MCF 10A (cell line): Measurements from ENCODE around the gene NPTXR. TPM values are rescaled to one million over a fixed set of nuclear protein-coding genes. Genes with fewer than 3 reads are reported as not detected.

ENCODE experiments used
- BruUV-seq: library from RNA; stranded (reverse); fragments of 400-500 nt; replicated peaks from 2 replicates; lab custom pipeline; 2021; lab: Mats Ljungman, UMichigan
- CTCF ChIA-PET: fragments of 300-600 bp; sonication (Branson Sonifier 250); formaldehyde crosslinking; extraction: SDS; loops from one replicate; lab custom pipeline; 2021; ENCODE audit warnings: antibody characterized with exemption, inconsistent platforms; lab: Yijun Ruan, JAX
- POLR2A ChIA-PET: fragments of 300-600, 350-650 bp; sonication (Branson Sonifier 250); formaldehyde crosslinking; extraction: SDS; loops from one replicate; lab custom pipeline; 2020; ENCODE audit warnings: antibody characterized with exemption, inconsistent platforms; lab: Yijun Ruan, JAX
- DNase-seq: peaks from one replicate; pipeline ENCODE4 v3.0.0-alpha.2; 2018; ENCODE audit not compliant: unreplicated experiment
- H3K27ac Mint-ChIP-seq: one replicate; pipeline ENCODE4 v1.8.0; 2022; ENCODE audit warnings: mild to moderate bottlenecking, low read depth, mixed read lengths; ENCODE audit not compliant: unreplicated experiment
- H3K27me3 Mint-ChIP-seq: one replicate; pipeline ENCODE4 v1.8.0; 2022; ENCODE audit warnings: mixed read lengths; ENCODE audit not compliant: insufficient read depth, unreplicated experiment
- H3K36me3 Mint-ChIP-seq: one replicate; pipeline ENCODE4 v1.8.0; 2022; ENCODE audit warnings: mild to moderate bottlenecking, moderate library complexity, mixed read lengths; ENCODE audit not compliant: insufficient read depth, unreplicated experiment
- H3K4me1 Mint-ChIP-seq: one replicate; pipeline ENCODE4 v1.8.0; 2022; ENCODE audit warnings: mixed read lengths; ENCODE audit not compliant: insufficient read depth, unreplicated experiment
- H3K4me3 Mint-ChIP-seq: one replicate; pipeline ENCODE4 v1.8.0; 2022; ENCODE audit warnings: mild to moderate bottlenecking, moderate library complexity, mixed read lengths; ENCODE audit not compliant: unreplicated experiment
- H3K9me3 Mint-ChIP-seq: one replicate; pipeline ENCODE4 v1.8.0; 2022; ENCODE audit warnings: mixed read lengths; ENCODE audit not compliant: unreplicated experiment
- intact Hi-C: fragments of 100-400 bp; cut with micrococcal nuclease; formaldehyde crosslinking; loops from 2 replicates; pipeline ENCODE4 v1.14.1; 2022
- total RNA-seq: library from RNA; stranded (reverse); gene quantifications from 2 replicates; pipeline ENCODE4 v1.2.3, GENCODE V29; 2022
- TF ChIP-seq, protein P1 (sequence below): fragments of 200-600 bp; IDR thresholded peaks from one replicate; pipeline ENCODE4 v1.8.0; 2022; ENCODE audit warnings: antibody characterized with exemption, mild to moderate bottlenecking; ENCODE audit not compliant: unreplicated experiment

Gene NPTXR
- total RNA-seq, 1 experiment from 2014 or later = 0.93 TPM

DNA sequence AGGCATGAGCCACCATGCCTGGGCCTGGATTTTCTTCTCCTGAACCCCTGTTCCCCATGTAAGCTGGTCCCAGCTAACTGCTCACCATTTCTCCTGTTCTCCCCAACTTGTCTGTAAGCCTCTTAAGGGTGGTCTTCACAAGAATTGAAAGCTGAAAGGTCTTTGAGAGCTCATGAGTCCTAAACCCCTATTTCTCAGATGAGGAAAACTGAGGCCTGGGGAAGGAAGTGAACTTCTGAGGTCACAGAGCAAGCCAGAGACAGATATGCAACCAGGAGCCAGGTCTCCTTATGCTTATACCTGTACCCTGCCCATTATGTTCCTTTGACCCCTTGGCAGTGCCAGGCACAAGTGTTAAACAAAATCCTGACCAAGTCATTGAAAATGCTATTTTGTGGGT lies 16.3 kb downstream of the NPTXR start:
- no peak overlapping the region for H3K27ac Mint-ChIP-seq
- intact Hi-C loops = no loop called here
- H3K9me3 Mint-ChIP-seq = no peaks in the 10 kb centered on the region
- no peak overlapping the region for H3K4me3 Mint-ChIP-seq
- TF ChIP-seq, protein P1, sequence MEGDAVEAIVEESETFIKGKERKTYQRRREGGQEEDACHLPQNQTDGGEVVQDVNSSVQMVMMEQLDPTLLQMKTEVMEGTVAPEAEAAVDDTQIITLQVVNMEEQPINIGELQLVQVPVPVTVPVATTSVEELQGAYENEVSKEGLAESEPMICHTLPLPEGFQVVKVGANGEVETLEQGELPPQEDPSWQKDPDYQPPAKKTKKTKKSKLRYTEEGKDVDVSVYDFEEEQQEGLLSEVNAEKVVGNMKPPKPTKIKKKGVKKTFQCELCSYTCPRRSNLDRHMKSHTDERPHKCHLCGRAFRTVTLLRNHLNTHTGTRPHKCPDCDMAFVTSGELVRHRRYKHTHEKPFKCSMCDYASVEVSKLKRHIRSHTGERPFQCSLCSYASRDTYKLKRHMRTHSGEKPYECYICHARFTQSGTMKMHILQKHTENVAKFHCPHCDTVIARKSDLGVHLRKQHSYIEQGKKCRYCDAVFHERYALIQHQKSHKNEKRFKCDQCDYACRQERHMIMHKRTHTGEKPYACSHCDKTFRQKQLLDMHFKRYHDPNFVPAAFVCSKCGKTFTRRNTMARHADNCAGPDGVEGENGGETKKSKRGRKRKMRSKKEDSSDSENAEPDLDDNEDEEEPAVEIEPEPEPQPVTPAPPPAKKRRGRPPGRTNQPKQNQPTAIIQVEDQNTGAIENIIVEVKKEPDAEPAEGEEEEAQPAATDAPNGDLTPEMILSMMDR = no peak
- CTCF ChIA-PET = interaction anchor here (1.1 kb wide), 1 partner anchor 42 kb away, joined by 4 read pairs; no protein-coding TSS in a partner anchor
- no peaks in the 10 kb centered on the region for H3K4me1 Mint-ChIP-seq
- POLR2A ChIA-PET = no interaction called here
- H3K36me3 Mint-ChIP-seq = no peaks in the 10 kb centered on the region
- no peak for DNase-seq
- BruUV-seq = no TSS peak
- H3K27me3 Mint-ChIP-seq = no peaks in the 10 kb centered on the region

DNA sequence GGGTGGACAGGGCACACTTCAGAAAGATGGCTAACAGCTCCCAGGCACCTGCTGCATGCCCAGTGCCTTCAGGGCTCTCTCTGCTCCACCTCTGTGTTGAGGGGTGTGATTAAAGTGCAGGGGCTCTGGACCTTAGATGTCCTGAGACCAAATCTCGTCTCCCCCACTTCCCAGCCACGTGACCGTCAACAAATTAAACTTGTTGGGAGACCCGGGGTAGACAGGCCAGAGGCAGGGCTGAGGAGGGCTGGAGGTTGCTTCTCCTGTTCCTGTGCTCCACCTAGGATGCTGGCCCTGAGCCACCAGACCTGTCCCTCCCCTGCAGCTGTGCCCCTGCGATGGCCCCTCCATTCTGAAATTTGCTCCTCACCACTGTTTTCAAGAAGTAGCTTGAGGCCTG lies 17.0 kb downstream of the NPTXR start:
- POLR2A ChIA-PET = no interaction called here
- TF ChIP-seq, protein P1 = no peak
- CTCF ChIA-PET = no interaction called here
- intact Hi-C loops = no loop called here
- no peak overlapping the region for H3K27ac Mint-ChIP-seq
- H3K36me3 Mint-ChIP-seq = no peaks in the 10 kb centered on the region
- H3K4me1 Mint-ChIP-seq = no peaks in the 10 kb centered on the region
- DNase-seq = no peak
- BruUV-seq = no TSS peak
- no peaks in the 10 kb centered on the region for H3K9me3 Mint-ChIP-seq
- peaks cover under 1% of the 10 kb centered on the region for H3K27me3 Mint-ChIP-seq
- H3K4me3 Mint-ChIP-seq = no peak overlapping the region

DNA sequence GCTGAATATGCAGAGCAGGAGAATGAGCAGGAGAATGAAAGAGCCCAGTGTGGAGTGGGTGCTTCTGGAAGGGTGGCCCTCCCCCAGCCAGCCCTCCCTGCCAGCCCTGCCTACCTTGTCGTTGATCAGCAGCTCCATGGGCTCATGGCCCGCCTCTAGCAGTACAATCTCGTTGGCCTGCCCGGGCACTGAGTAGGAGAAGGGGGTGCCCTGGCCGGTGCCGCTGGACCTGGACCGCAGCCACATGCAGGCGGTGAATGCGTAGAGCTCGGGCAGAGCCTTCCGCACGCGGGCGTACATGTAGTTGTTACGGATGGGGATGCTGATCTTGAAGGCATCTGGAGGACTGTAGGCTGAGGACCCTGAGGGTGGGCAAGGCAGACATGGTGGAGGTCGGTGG lies 17.4 kb downstream of the NPTXR start:
- no peak overlapping the region for H3K4me3 Mint-ChIP-seq
- H3K27ac Mint-ChIP-seq = no peak overlapping the region
- H3K4me1 Mint-ChIP-seq = no peaks in the 10 kb centered on the region
- no peak for DNase-seq
- no peaks in the 10 kb centered on the region for H3K9me3 Mint-ChIP-seq
- H3K36me3 Mint-ChIP-seq = no peaks in the 10 kb centered on the region
- no TSS peak for BruUV-seq
- CTCF ChIA-PET = no interaction called here
- intact Hi-C loops = no loop called here
- POLR2A ChIA-PET = no interaction called here
- peaks cover 4% of the 10 kb centered on the region for H3K27me3 Mint-ChIP-seq
- TF ChIP-seq, protein P1 = no peak

GRCh38 chr22:38824585-38824984 lies 19.2 kb downstream of the NPTXR start:
- Mint-ChIP-seq H3K9me3 (no peaks in the 10 kb centered on the region), H3K36me3 (no peaks in the 10 kb centered on the region), H3K27me3 (peaks cover 22% of the 10 kb centered on the region), H3K4me3 (no peak overlapping the region), H3K27ac (no peak overlapping the region), H3K4me1 (no peaks in the 10 kb centered on the region)
- peak; percentile 86 for DNase-seq
- ChIA-PET POLR2A (interaction anchor here (0.7 kb wide), 1 partner anchor 33 kb away, joined by 3 read pairs; no protein-coding TSS in a partner anchor), CTCF (interaction anchor here (0.6 to 1.3 kb wide), 5 partner anchors 18 to 78 kb away, joined by 3 to 5 read pairs (median 3); no protein-coding TSS in a partner anchor)
- intact Hi-C loops = no loop called here
- TF ChIP-seq, protein P1 = peak; percentile 34
- BruUV-seq = no TSS peak
